Small intestine (tissue), 7 donors: ENCODE data around the gene FOXI1. TPM values are rescaled to one million over a fixed set of nuclear protein-coding genes. Genes with fewer than 3 reads are reported as not detected.

Source experiments
- DNase-seq, 2 donors: peaks; one replicate each; pipeline versions ENCODE4 v3.0.0 to v3.0.0-alpha.2; 2013
- FAIRE-seq: peaks from 2 replicates; lab custom pipeline; 2012; peaks lifted over from hg19 to GRCh38; lab: Jason Lieb, UNC
- H3K27ac ChIP-seq, 3 donors: one replicate each; pipeline ENCODE4 v1.5.1; 2013; ENCODE audit warnings: low read length in 2 of 3, mild to moderate bottlenecking in 2 of 3, control low read depth in 1 of 3, inconsistent platforms in 1 of 3, low read depth in 1 of 3, moderate library complexity in 1 of 3
- H3K27me3 ChIP-seq, 3 donors: one replicate each; pipeline ENCODE4 v1.6.1; 2013; ENCODE audit warnings: low read length in 3 of 3, inconsistent platforms in 1 of 3; ENCODE audit not compliant: control insufficient read depth in 3 of 3, insufficient read depth in 3 of 3
- H3K36me3 ChIP-seq, 3 donors: one replicate each; pipeline ENCODE4 v1.6.1; 2013; ENCODE audit warnings: low read length in 3 of 3, inconsistent platforms in 1 of 3, low read depth in 1 of 3, mild to moderate bottlenecking in 1 of 3, moderate library complexity in 1 of 3; ENCODE audit not compliant: control insufficient read depth in 3 of 3, insufficient read depth in 2 of 3
- H3K4me1 ChIP-seq, 3 donors: one replicate each; pipeline ENCODE4 v1.6.1; 2013; ENCODE audit warnings: low read length in 2 of 3, inconsistent platforms in 1 of 3, low read depth in 1 of 3, mild to moderate bottlenecking in 1 of 3, moderate library complexity in 1 of 3; ENCODE audit not compliant: control insufficient read depth in 3 of 3, insufficient read depth in 2 of 3
- H3K4me3 ChIP-seq, 3 donors: one replicate each; pipeline ENCODE4 v1.5.1; 2013; ENCODE audit warnings: low read length in 3 of 3, control low read depth in 1 of 3, inconsistent platforms in 1 of 3, low read depth in 1 of 3, mild to moderate bottlenecking in 1 of 3, moderate library complexity in 1 of 3
- H3K9me3 ChIP-seq, 2 donors: one replicate each; pipeline ENCODE4 v1.6.1; 2013; ENCODE audit warnings: low read depth in 1 of 2, low read length in 1 of 2; ENCODE audit not compliant: control insufficient read depth in 2 of 2, insufficient read depth in 1 of 2
- WGBS, 3 donors: extraction: QIAGEN DNeasy Blood & Tissue Kit; methylation state at CpG; one replicate each; pipeline ENCODE4 v1.1.7; 2013; 5-methylcytosine and 5-hydroxymethylcytosine counted together
- polyA plus RNA-seq, 4 donors: library from polyadenylated mRNA; stranded (reverse) in 3 of 4; unstranded in 1 of 4; fragments of 200-250 nt in 3 of 4; fragments of 120-200 nt in 1 of 4; gene quantifications; one replicate each; pipeline versions ENCODE4 v1.2.1 to v1.2.3, GENCODE V29; 2013
- donor health status: healthy with polysubstance abuse.
- donor health status: control.
- donor health status: control.
- donor health status: Bipolar disorder and iron deficiency.
- donor health status: healthy.

Gene FOXI1
- polyA plus RNA-seq, 4 donors, result 0.03 to 0.09 TPM; not detected in 2

DNA sequence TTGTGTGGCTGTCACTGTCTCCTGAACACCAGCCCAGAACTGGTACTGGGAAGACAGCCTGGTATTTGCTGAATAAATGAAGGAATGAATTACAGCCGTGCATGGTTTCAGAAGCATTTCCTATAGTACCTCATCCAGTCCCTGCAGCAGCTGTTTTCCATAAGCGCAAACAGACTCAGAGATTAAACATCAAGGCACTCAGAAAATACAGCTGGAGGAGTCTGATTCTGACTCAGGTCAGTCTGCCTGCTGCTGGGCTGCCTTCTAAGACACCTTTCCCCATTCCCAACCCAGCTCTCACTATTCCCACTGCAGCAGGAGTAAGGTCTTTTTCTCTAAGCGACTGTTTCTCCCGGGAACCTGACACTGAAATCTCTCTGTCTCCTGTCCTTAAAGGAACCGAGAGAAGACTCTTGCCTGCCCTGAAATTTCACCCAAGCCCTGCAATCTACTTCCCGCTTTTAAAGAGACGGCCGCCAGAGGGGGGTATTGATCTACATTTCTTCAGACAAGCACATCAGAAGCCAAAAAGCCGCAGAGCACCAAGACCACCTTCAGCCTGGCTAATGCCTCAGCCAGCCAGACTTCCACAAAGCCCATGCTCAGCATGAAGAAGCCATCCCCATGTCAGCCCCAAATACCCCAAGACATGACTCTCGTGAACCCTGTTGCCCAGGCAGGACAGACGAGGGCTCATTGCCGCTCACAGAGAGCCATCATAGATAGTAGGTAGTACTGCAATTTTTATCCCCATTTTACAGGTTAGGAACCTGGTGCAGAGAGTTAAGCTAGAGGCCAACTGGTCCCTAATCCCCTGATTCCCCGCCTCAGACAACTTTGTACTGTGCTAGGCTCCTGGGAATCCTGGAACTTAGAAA, 5.4 kb upstream of the FOXI1 start:
- Histone ChIP-seq H3K27ac (no peak overlapping the region), H3K27me3 (no peaks in the 10 kb centered on the region), H3K4me3 (no peak overlapping the region), H3K36me3 (no peaks in the 10 kb centered on the region), H3K9me3 (peaks cover 0 to 3% of the 10 kb centered on the region in 2 donors), H3K4me1 (no peaks in the 10 kb centered on the region)
- DNase-seq (peak; percentile 50 to 72), FAIRE-seq (no peak)
- WGBS, 3 donors, result 26 to 32% (median 30%) methylated on average over 13 of the region's 13 CpGs

DNA sequence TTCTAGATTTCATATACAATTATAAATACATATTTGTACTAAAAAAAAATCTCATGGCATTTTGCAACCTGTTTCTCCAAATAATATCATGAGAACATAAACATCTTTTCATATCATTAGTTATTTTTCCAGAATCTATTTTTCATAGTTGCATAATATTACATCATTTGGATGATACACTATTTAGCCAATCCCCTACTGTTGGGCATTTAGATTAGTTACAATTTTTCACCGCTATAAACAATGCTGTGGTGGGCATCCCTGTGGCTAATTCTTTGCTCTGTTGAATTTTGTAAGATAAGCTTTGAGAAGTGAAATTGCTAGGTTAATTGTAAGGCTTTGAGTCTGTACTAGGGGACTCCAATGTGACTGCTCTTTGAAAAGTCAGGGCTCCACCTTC, 2.2 kb upstream of the FOXI1 start:
- Histone ChIP-seq H3K36me3 (no peaks in the 10 kb centered on the region), H3K27me3 (no peaks in the 10 kb centered on the region), H3K4me1 (no peaks in the 10 kb centered on the region), H3K9me3 (peaks cover 0 to 3% of the 10 kb centered on the region in 2 donors), H3K27ac (no peak overlapping the region), H3K4me3 (no peak overlapping the region)
- DNase-seq (no peak), FAIRE-seq (no peak)
- 89 to 97% (median 92%) methylated on average over 1 of the region's 1 CpG for WGBS, 3 donors

DNA sequence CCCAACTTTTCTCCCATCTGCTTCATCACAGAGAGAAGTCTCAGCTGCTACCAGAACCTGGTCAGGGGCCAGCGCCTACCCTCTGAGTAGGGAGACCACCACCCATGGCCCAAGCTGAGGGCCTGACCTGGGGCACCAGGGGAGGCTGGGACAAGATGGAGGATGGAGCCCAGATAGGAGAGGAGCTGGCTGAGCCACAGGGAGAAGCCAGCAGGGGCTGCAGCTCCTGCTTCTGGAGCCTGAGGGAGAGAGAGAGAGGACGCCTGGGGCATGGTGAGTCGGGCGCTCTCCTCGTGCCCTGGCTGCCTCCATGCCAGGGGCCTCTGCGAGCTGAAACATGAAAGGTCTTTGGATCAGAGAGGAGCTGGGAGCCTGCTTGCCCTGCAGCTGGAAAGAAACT, 1.4 kb upstream of the FOXI1 start:
- no peak overlapping the region for H3K4me3 ChIP-seq
- FAIRE-seq (no peak), DNase-seq (no peak)
- WGBS, 3 donors, result 79 to 83% (median 79%) methylated on average over 5 to 6 of the region's 6 CpGs
- H3K27ac ChIP-seq, result no peak overlapping the region
- no peaks in the 10 kb centered on the region for H3K9me3 ChIP-seq
- no peaks in the 10 kb centered on the region for H3K27me3 ChIP-seq
- no peaks in the 10 kb centered on the region for H3K36me3 ChIP-seq
- no peaks in the 10 kb centered on the region for H3K4me1 ChIP-seq

DNA sequence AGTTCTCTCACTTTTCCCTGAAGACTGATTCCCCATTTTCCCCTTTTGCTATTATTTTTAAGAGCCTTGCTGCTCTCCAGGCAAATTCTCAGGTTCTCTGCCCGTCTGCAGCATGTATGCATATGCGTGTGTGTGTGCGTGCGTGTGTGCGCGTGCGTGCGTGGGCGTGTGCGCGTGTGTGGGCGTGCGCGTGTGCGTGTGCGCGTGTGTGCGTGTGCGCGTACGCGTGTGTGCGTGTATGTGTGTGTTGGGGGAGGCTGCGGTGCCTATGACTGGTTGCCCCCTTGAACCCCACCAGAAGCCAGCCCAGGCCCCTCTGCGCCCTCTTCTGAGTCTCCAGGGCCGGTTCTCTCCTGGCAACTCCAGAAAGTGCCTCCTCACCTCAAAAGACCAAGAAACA, 987 bp upstream of the FOXI1 start:
- no peaks in the 10 kb centered on the region for H3K36me3 ChIP-seq
- no peak overlapping the region for H3K4me3 ChIP-seq
- FAIRE-seq, result no peak
- no peak overlapping the region for H3K27ac ChIP-seq
- H3K27me3 ChIP-seq, result no peaks in the 10 kb centered on the region
- H3K9me3 ChIP-seq, result no peaks in the 10 kb centered on the region
- H3K4me1 ChIP-seq, result no peaks in the 10 kb centered on the region
- DNase-seq, result no peak
- WGBS, 3 donors, result 89 to 91% (median 90%) methylated on average over 26 of the region's 26 CpGs

DNA sequence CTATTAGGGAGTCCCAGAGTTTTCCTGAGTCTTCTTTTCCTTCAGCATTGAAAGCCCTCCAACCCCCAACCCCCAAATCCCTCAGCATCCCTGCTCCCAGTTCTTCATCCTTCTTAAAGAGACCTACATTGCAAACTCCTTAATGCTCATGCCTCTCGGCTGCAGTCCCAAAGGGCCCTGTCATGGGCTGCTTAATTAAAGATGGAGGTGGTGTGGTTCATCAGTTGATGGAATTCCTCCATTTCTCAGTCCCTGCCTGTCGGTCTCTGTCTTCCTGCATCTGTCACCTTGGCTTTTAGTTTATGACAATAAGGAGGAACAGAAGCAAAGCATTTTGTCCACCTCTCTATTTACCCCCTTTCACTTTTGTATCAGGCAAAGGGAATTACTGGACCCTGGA, 2.0 kb downstream of the FOXI1 start:
- no peaks in the 10 kb centered on the region for H3K4me1 ChIP-seq
- H3K9me3 ChIP-seq, result no peaks in the 10 kb centered on the region
- 73 to 79% (median 74%) methylated on average over 2 of the region's 2 CpGs for WGBS, 3 donors
- FAIRE-seq, result no peak
- no peaks in the 10 kb centered on the region for H3K36me3 ChIP-seq
- DNase-seq, result no peak
- peaks cover 0 to 4% (median 0%) of the 10 kb centered on the region in 3 donors for H3K27me3 ChIP-seq
- H3K4me3 ChIP-seq, result no peak overlapping the region
- H3K27ac ChIP-seq, result no peak overlapping the region

DNA sequence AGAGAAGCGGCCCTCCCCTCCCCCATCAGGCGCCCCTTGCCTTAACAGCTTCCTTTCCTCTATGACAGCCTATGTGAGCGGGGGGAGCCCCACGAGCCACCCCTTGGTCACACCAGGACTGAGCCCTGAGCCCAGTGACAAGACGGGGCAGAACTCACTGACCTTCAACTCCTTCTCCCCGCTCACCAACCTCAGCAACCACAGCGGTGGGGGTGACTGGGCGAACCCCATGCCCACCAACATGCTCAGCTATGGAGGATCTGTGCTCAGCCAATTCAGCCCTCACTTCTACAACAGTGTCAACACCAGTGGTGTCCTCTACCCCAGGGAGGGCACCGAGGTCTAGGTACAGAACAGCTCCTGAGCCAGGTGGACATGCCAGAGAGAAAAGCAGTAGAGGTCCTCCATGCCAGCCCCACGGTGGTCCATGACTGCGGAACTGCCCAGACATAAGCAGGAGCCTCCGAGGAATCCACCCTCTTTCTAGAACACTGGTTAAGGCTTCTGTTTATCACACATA, 2.6 kb downstream of the FOXI1 start:
- DNase-seq, result no peak
- WGBS, 3 donors, result 74 to 87% (median 80%) methylated on average over 12 of the region's 12 CpGs
- Histone ChIP-seq H3K4me3 (no peak overlapping the region), H3K9me3 (no peaks in the 10 kb centered on the region), H3K36me3 (no peaks in the 10 kb centered on the region), H3K27ac (no peak overlapping the region), H3K4me1 (no peaks in the 10 kb centered on the region), H3K27me3 (peaks cover 0 to 4% (median 0%) of the 10 kb centered on the region in 3 donors)
- FAIRE-seq, result no peak

DNA sequence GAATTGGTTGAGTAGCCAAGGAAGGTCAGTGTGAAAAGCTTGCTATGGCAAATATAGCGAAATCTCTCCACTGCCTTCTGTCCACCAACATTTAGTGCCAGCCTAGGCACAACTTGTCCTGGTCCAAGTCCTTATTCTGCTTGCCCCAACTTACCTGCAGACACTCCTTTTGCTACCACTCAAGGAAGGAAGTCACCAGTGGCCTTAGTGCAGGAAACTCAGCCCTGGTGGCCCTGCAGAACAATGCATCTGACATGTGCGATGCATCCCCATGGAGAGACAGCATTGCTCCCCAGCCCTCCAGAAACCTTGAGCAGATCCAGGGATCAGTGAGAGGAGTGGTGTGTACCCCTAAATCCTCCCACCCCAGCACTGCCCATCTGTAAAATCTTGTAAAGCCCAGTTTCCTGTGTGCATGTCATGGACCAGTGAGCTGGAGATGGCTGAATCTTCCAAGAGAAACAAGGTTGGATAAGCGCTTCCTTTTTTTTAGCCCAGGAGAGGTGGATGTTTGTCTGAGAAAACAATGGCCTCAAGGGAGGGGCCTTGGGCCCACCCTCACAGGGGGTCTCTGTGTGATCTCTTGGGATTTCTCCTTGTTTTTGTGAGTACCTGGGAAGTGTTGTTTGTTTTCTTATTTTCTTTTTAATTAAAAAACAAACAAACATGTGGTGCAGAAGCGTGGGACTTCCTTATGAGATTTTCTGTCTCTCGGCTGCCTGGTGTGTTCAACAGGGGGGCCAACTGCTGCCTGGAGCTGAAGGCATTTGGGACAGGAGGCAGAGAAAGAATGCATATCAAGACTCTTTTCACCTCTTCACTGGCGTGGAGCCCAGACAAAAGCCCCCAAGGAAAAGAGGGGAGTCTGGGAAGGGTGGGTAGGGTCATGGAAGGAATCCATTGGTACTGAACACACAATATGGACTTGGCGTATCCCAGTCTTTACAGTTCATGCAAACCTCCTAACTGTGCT, 3.6 kb downstream of the FOXI1 start:
- peaks cover 0 to 4% (median 0%) of the 10 kb centered on the region in 3 donors for H3K27me3 ChIP-seq
- no peaks in the 10 kb centered on the region for H3K9me3 ChIP-seq
- no peak for DNase-seq
- no peaks in the 10 kb centered on the region for H3K36me3 ChIP-seq
- H3K4me3 ChIP-seq, result no peak overlapping the region
- WGBS, 3 donors, result 68 to 82% (median 71%) methylated on average over 7 of the region's 7 CpGs
- no peak for FAIRE-seq
- H3K4me1 ChIP-seq, result no peaks in the 10 kb centered on the region
- no peak overlapping the region for H3K27ac ChIP-seq

DNA sequence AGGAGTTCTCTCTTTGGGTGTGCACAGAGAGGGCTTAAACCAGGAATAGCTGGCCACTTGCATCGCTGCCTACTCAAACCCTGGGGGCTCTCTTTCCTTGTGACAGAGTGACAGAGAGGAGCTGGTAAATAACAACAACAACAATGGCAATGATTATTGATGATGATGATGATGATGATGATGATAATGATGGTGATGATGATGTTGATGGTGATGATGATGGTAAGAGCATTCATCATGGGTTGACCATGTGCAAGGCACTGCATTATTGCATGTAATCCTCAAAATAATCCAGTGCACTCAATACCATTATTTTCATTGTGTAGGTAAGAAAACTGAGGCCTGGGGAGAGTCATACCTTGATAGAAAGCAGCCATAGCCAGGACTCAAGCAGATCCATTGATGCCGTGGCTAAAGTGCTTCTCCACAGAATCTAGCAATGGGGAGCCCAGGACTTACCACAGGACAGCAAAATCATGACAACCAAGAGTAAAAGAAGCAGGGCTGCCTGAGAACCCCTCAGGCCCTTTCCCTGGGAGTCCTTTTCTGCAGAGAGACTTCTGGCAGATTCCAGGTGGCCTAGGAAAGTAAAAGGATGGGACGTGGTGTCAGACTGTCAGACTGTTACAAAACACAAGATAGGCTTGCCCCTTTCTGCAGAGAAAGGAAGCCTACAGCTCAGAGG, 4.8 kb downstream of the FOXI1 start:
- 55 to 70% (median 67%) methylated on average over 3 of the region's 3 CpGs for WGBS, 3 donors
- Histone ChIP-seq H3K27me3 (peaks cover 0 to 4% (median 0%) of the 10 kb centered on the region in 3 donors), H3K27ac (no peak overlapping the region), H3K36me3 (no peaks in the 10 kb centered on the region), H3K4me1 (no peaks in the 10 kb centered on the region), H3K4me3 (no peak overlapping the region), H3K9me3 (no peaks in the 10 kb centered on the region)
- DNase-seq (no peak), FAIRE-seq (no peak)
